Measurements from ENCODE around the gene SPRR2G. TPM values are rescaled to one million over a fixed set of nuclear protein-coding genes. Genes with fewer than 3 reads are reported as not detected.

Gene SPRR2G
- total and polyA plus RNA-seq, 2 of the 8 experiments (the other 6 are each of a cell fraction or from before 2014, with no cell fraction given) = not detected

DNA sequence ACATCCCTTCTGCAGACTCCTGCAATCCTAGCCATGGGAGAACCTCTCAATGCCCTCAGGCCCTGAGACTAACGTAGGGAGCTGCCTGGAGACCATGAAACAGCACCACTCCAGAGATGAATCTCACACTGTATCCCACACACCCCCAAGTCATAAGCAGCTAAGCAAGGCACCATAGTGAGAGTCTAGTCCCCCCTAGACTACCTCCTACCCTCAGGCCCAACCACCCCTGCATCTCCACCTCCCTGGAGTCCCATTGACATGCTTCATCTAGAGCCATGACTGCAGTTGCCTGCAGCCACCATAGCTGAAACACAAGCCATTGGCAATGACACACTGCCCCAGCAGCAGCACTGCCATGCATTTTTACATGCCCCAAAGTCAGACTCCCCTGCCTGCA lies 17.4 kb downstream of the SPRR2G start:
- Histone ChIP-seq H3K79me1 (ENCODE audit: low read depth, low read length) (no peaks in the 10 kb centered on the region), H3K4me1 (replicated peaks in 1 of 4; ENCODE audit: control insufficient read depth in 3 of 4, insufficient read depth in 4 of 4, low read length in 3 of 4) (peaks cover 0 to 11% (median 0%) of the 10 kb centered on the region in 4 experiments; a peak in 2 of 7 replicates), H4K91ac (replicated peaks; ENCODE audit: insufficient read length, low read length) (peak overlapping the region; percentile 98), H4K20me1 (replicated peaks in 1 of 2; ENCODE audit: control insufficient read depth in 1 of 2, insufficient read depth in 2 of 2, low read length in 2 of 2) (no peaks in the 10 kb centered on the region), H2BK15ac (ENCODE audit: low read length) (0 out of 2 replicates have a peak overlapping the region, but pooled peaks have one; percentile 88), H3K56ac (replicated peaks; ENCODE audit: insufficient read length, low read depth, low read length) (no peak overlapping the region), H2AK5ac (ENCODE audit: low read depth, low read length) (peak overlapping the region; percentile 97; the same call in 1 of the 2 replicates), H3K79me2 (ENCODE audit: control insufficient read depth in 1 of 2, insufficient read depth in 2 of 2, low read length in 2 of 2) (no peaks in the 10 kb centered on the region), H4K8ac (ENCODE audit: extremely low read depth, insufficient read depth, low read length) (no peak overlapping the region), H3K27me3 (replicated peaks in 1 of 4; ENCODE audit: control insufficient read depth in 3 of 4, extremely low read depth in 1 of 4, insufficient read depth in 3 of 4, low read length in 3 of 4) (no peaks in the 10 kb centered on the region), H2BK12ac (ENCODE audit: low read depth, low read length) (peak overlapping the region; percentile 100), H3K9ac (replicated peaks in 1 of 4; ENCODE audit: extremely low read depth in 1 of 4, low read depth in 3 of 4, low read length in 3 of 4) (no peak overlapping the region), H3K4me3 (ENCODE audit: extremely low read depth in 1 of 4, insufficient read depth in 2 of 4, low read depth in 3 of 4, low read length in 4 of 4) (no peak overlapping the region), H3K18ac (ENCODE audit: extremely low read depth, low read length) (no peak overlapping the region), H2AFZ (ENCODE audit: low read length) (no peak overlapping the region), H2BK120ac (replicated peaks; ENCODE audit: low read depth, low read length) (peak overlapping the region; percentile 7), H3K9me3 (ENCODE audit: insufficient read depth in 2 of 2, low read depth in 1 of 2, low read length in 1 of 2) (no peaks in the 10 kb centered on the region), H3K27ac (ENCODE audit: low read depth, low read length) (no peak overlapping the region), H4K5ac (ENCODE audit: insufficient read length, low read depth, low read length) (no peak overlapping the region), H3K23me2 (ENCODE audit: low read depth, low read length) (no peaks in the 10 kb centered on the region), H3K14ac (ENCODE audit: insufficient read length) (no peak overlapping the region), H3K36me3 (ENCODE audit: control insufficient read depth in 2 of 4, insufficient read depth in 4 of 4, low read length in 3 of 4) (no peaks in the 10 kb centered on the region), H2BK20ac (ENCODE audit: low read length) (peak overlapping the region; percentile 99; the same call in 1 of the 2 replicates), H3K4me2 (ENCODE audit: insufficient read depth in 1 of 2, low read depth in 2 of 2, low read length in 2 of 2) (no peak overlapping the region), H3K23ac (ENCODE audit: insufficient read length) (no peak overlapping the region), H2BK5ac (ENCODE audit: low read depth, low read length) (peak overlapping the region; percentile 89; the same call in 1 of the 2 replicates), H3K4ac (replicated peaks; ENCODE audit: insufficient read length, low read depth, low read length) (peak overlapping the region; percentile 36)
- WGBS, 2 experiments (ENCODE audit: extremely low coverage in 1 of 2, insufficient coverage in 1 of 2, insufficient read length in 1 of 2, insufficient replicate concordance in 2 of 2, low coverage in 1 of 2, low lambda C conversion rate in 2 of 2, missing lambda C conversion rate in 1 of 2) = 84% methylated on average over 1 of the region's 1 CpG; no CpG with 5 or more reads in 1 of the 2 experiments
- FAIRE-seq = no peak
- ChIA-PET CTCF (ENCODE audit: partially characterized antibody) (interaction anchor here (1.8 kb wide), 1 partner anchor 50 kb away, joined by 4 read pairs; no protein-coding TSS in a partner anchor), POLR2A (ENCODE audit: partially characterized antibody) (no interaction called here)
- no peak for DNase-seq (ENCODE audit: low read depth in 1 of 2, low spot score in 2 of 2)
- TF ChIP-seq TCF12 (IDR thresholded peaks at IDR 0.05; ENCODE audit: low read depth, low read length) (no peak), CBX5 (IDR thresholded peaks at IDR 0.05; ENCODE audit: low read depth, low read length) (no peak), CEBPB (IDR thresholded peaks at IDR 0.05; ENCODE audit: low read depth, low read length) (no peak), CTBP2 (IDR thresholded peaks at IDR 0.05; ENCODE audit: borderline replicate concordance, insufficient read depth, insufficient read length, low read length) (no peak), RFX5 (IDR thresholded peaks at IDR 0.05; ENCODE audit: borderline replicate concordance, low read depth, low read length) (no peak), TAF1 (IDR thresholded peaks at IDR 0.05; ENCODE audit: low read depth, low read length) (no peak), CBX8 (IDR thresholded peaks at IDR 0.05; ENCODE audit: borderline replicate concordance, low read depth, low read length) (no peak), RAD21 (IDR thresholded peaks at IDR 0.05 in 1 of 2, conservative IDR thresholded peaks at IDR 0.05 in 1 of 2; ENCODE audit: low read depth in 2 of 2, low read length in 2 of 2) (no peak), SIX5 (IDR thresholded peaks at IDR 0.05; ENCODE audit: low read depth, low read length) (no peak), SUZ12 (IDR thresholded peaks at IDR 0.05; ENCODE audit: low read length) (no peak), EP300 (IDR thresholded peaks at IDR 0.05; ENCODE audit: borderline replicate concordance in 1 of 2, low read depth in 2 of 2, low read length in 2 of 2) (no peak), FOSL1 (IDR thresholded peaks at IDR 0.05; ENCODE audit: insufficient read depth, low read depth, low read length) (no peak), EGR1 (IDR thresholded peaks at IDR 0.05; ENCODE audit: borderline replicate concordance, low read depth, low read length) (no peak)

Data from H1 (cell line).